ENCODE data around the gene NEGR1.

GRCh38 chr1:71371581-71371980 is 910.8 kb downstream of the NEGR1 start:
- TF ChIP-seq CTCF (IDR thresholded peaks at IDR 0.05 in 2 of 3, conservative IDR thresholded peaks at IDR 0.05 in 1 of 3; ENCODE audit: borderline replicate concordance in 1 of 3, insufficient read depth in 1 of 3, low read depth in 2 of 3, low read length in 2 of 3) = no peak
- no peak for TF ChIP-seq POLR2A (IDR thresholded peaks at IDR 0.05; ENCODE audit: borderline replicate concordance, extremely low read depth, insufficient read depth, insufficient read length)
- no peak for TF ChIP-seq EZH2phosphoT487 (IDR thresholded peaks at IDR 0.05; ENCODE audit: borderline replicate concordance)
- TF ChIP-seq EGR1 (IDR thresholded peaks at IDR 0.05; ENCODE audit: low read depth) = no peak
- TF ChIP-seq EZH2 (IDR thresholded peaks at IDR 0.05) = no peak
- TF ChIP-seq ZNF274 (IDR thresholded peaks at IDR 0.05; ENCODE audit: low read depth, low read length) = no peak
- no peak for TF ChIP-seq REST (IDR thresholded peaks at IDR 0.05; ENCODE audit: low read depth)
- TF ChIP-seq ZFX (IDR thresholded peaks at IDR 0.05) = no peak
- TF ChIP-seq ZBTB33 (IDR thresholded peaks at IDR 0.05; ENCODE audit: extremely low read depth, insufficient replicate concordance, low read length) = no peak
- TF ChIP-seq TCF7L2 (IDR thresholded peaks at IDR 0.05; ENCODE audit: borderline replicate concordance, extremely low read depth, insufficient read depth, insufficient read length) = no peak
- TF ChIP-seq SP1 (IDR thresholded peaks at IDR 0.05; ENCODE audit: low read depth) = no peak
- TF ChIP-seq MAX (IDR thresholded peaks at IDR 0.05) = no peak
- no peak for TF ChIP-seq POLR2AphosphoS5 (IDR thresholded peaks at IDR 0.05; ENCODE audit: low read depth, low read length)
- no peak for TF ChIP-seq ATF3 (IDR thresholded peaks at IDR 0.05)
